Sigmoid colon (tissue), 7 donors: Measurements from ENCODE around the gene CEBPG. TPM values are rescaled to one million over a fixed set of nuclear protein-coding genes. Genes with fewer than 3 reads are reported as not detected.
A peak's percentile ranks its signal among the peaks of the same experiment; 100 is the strongest.

Experiments
- DNase-seq: peaks from one replicate; pipeline ENCODE4 v3.0.0-alpha.2; 2019
- H3K27ac ChIP-seq, 4 donors: fragments of 200-600 bp; sonication (generic); one replicate each; pipeline ENCODE4 v1.5.1; 2016 to 2019; ENCODE audit warnings: mild to moderate bottlenecking in 1 of 4
- H3K27me3 ChIP-seq, 3 donors: fragments of 200-600 bp; sonication (generic); one replicate each; pipeline ENCODE4 v1.5.1; 2019; ENCODE audit warnings: mild to moderate bottlenecking in 1 of 3
- H3K36me3 ChIP-seq, 4 donors: fragments of 200-600 bp; sonication (generic); one replicate each; pipeline ENCODE4 v1.5.1; 2016 to 2019
- H3K4me1 ChIP-seq, 4 donors: fragments of 200-600 bp; sonication (generic); one replicate each; pipeline ENCODE4 v1.5.1; 2017 to 2019
- H3K4me3 ChIP-seq, 4 donors: fragments of 200-600 bp; sonication (generic); one replicate each; pipeline ENCODE4 v1.5.1; 2017 to 2019; ENCODE audit warnings: mild to moderate bottlenecking in 2 of 4, moderate library complexity in 1 of 4
- H3K9me3 ChIP-seq, 4 donors: fragments of 200-600 bp in 3 of 4; sonication (generic) in 3 of 4; one replicate each; pipeline versions ENCODE4 v1.5.1 to v1.6.1; 2013 to 2019
- EP300 ChIP-seq, 4 donors: sonication (generic); formaldehyde crosslinking; IDR thresholded peaks; one replicate each; pipeline ENCODE4 v1.6.1; 2017; ENCODE audit warnings: antibody characterized with exemption in 4 of 4
- POLR2A ChIP-seq, 2 donors: fragments of 450-650 bp; IDR thresholded peaks; one replicate each; pipeline ENCODE4 v1.6.1; 2016; ENCODE audit warnings: antibody characterized with exemption in 2 of 2, mild to moderate bottlenecking in 2 of 2, moderate library complexity in 2 of 2
- POLR2AphosphoS5 ChIP-seq, 4 donors: sonication (generic); formaldehyde crosslinking; IDR thresholded peaks; one replicate each; pipeline ENCODE4 v1.6.1; 2017; ENCODE audit warnings: antibody characterized with exemption in 4 of 4
- WGBS, 2 donors: extraction: QIAGEN DNeasy Blood & Tissue Kit; methylation state at CpG; one replicate each; pipeline ENCODE4 v1.1.7; 2013; 5-methylcytosine and 5-hydroxymethylcytosine counted together
- intact Hi-C: fragments of 100-400 bp; cut with DNase I; formaldehyde crosslinking; loops from one replicate; pipeline ENCODE4 v1.15.1; 2023
- polyA plus RNA-seq, 3 donors: library from polyadenylated mRNA; stranded (reverse); fragments of 200-250 nt; gene quantifications; one replicate each; pipeline ENCODE4 v1.2.3, GENCODE V29; 2013
- total RNA-seq, 4 donors: library from RNA; depleted of rRNA; stranded (reverse); fragments of >200 nt; gene quantifications; one replicate each; pipeline ENCODE4 v1.1.0, GENCODE V29; 2016
- TF ChIP-seq, protein P1 (sequence below), 4 experiments: fragments of 450-650 bp in 3 of 4; fragments of 200-600 bp in 1 of 4; IDR thresholded peaks; one replicate each; pipeline ENCODE4 v1.5.1; 2016 to 2019; ENCODE audit warnings: antibody characterized with exemption in 4 of 4, mild to moderate bottlenecking in 3 of 4, moderate library complexity in 2 of 4
- donor health status: healthy with polysubstance abuse.
- donor health status: Bipolar disorder and iron deficiency.
- donor health status: healthy.

The CEBPG gene
- total and polyA plus RNA-seq, 7 donors = 18.6 to 84.6 (median 27.8) TPM

DNA sequence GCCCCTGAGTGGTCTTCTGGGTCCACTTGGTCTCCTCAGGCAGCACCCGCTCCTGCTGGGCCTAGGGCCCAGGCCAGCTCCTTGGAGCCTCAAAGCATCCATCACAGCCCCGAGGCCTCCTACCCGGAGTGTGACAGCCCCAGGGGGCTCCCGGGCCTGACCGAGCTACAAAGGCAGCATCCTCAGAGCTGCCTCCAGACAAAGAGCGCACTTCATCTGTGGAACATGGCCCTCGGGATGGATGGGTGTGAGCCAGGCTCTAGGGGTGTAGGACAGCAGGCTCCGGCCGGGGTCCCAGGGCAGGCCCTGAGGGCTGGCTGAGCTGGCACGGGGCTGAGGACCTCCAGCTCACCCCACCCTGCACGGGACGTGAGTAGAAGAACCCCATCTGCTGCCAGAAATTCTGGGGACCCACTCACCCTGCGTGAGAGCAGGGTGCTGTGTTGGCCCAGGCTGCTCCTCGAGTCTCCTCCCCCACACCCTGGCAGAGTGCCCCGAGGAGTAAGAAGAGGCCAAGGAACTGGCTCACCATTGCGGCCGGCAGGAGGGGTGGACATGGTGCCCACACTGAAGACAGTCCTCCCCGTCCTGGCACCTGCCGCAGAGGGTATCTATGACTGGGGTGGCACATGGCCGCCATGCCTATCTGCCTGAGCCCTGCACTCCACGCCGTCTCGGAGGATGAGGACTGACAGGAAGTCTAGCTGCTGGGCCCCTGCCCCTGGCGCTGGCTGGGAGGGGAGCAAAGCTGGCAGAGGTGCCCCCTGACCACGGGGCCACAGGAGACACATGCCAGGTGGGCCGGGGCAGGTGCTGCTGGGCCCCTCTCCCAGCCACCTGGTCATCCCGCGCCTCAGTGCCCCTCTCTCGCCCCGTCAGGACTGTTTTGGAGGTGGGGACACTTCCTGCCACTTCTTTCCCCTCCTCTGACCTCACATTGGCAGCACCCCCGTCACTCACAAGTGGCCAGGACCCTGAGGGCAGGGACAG, 22.3 kb downstream of the CEBPG start:
- Histone ChIP-seq H3K36me3 (no peaks in the 10 kb centered on the region), H3K4me3 (no peak overlapping the region), H3K4me1 (peaks cover 0 to 64% (median 60%) of the 10 kb centered on the region in 4 donors), H3K27me3 (no peaks in the 10 kb centered on the region), H3K27ac (no peak overlapping the region), H3K9me3 (no peaks in the 10 kb centered on the region)
- intact Hi-C loops = no loop called here
- no peak for TF ChIP-seq POLR2A (IDR thresholded peaks at IDR 0.05)
- TF ChIP-seq, protein P1, sequence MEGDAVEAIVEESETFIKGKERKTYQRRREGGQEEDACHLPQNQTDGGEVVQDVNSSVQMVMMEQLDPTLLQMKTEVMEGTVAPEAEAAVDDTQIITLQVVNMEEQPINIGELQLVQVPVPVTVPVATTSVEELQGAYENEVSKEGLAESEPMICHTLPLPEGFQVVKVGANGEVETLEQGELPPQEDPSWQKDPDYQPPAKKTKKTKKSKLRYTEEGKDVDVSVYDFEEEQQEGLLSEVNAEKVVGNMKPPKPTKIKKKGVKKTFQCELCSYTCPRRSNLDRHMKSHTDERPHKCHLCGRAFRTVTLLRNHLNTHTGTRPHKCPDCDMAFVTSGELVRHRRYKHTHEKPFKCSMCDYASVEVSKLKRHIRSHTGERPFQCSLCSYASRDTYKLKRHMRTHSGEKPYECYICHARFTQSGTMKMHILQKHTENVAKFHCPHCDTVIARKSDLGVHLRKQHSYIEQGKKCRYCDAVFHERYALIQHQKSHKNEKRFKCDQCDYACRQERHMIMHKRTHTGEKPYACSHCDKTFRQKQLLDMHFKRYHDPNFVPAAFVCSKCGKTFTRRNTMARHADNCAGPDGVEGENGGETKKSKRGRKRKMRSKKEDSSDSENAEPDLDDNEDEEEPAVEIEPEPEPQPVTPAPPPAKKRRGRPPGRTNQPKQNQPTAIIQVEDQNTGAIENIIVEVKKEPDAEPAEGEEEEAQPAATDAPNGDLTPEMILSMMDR (IDR thresholded peaks at IDR 0.05) = no peak
- no peak for TF ChIP-seq EP300 (IDR thresholded peaks at IDR 0.05)
- no peak for TF ChIP-seq POLR2AphosphoS5 (IDR thresholded peaks at IDR 0.05)
- WGBS, 2 donors = 86 to 90% methylated on average over 31 of the region's 31 CpGs
- peak; percentile 80 for DNase-seq

DNA sequence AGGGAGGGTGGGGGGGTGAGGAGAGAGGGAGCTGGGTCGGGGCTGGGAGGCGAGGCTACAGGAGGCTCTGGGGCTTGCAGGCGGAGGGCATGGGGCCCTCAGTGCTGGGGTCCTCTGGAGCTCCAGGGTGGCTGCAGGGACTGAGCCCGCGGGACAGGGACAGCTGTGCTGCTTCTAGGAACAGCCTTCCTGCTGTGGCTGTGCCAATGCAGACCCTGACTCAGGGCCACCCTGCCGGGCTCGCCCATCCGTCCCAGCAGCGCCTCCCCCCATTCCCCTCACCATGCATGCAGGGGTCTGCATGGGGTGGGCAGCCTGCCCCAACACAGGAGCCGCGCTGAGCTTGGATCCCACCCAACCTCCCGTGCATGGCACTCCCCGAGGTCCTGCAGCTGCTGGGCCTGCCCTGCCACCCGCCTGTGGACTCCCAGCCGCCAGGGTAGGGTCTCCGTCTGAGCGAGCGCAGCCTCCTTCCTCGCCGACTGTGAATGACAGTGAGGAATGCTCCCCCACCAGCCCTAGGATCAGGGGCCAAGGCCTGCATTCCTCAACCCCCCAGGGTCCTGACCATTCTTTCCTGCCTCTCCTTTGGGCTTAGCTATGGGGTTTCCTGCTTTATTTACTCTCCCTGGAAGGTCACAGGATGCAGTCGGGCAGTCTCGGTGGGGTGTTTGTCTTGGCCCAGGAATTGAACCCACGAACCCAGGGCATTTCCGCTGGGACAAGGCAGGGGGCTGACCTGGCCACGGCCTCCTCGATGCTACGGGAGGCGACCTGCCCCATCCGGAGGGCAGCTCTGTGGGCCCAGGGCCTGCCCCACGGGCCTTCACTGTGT, 23.4 kb downstream of the CEBPG start:
- H3K27ac ChIP-seq = no peak overlapping the region
- H3K9me3 ChIP-seq = no peaks in the 10 kb centered on the region
- peaks cover 0 to 53% (median 49%) of the 10 kb centered on the region in 4 donors for H3K4me1 ChIP-seq
- peaks cover 0 to 6% (median 0%) of the 10 kb centered on the region in 4 donors for H3K36me3 ChIP-seq
- H3K4me3 ChIP-seq = no peak overlapping the region
- TF ChIP-seq, protein P1 (IDR thresholded peaks at IDR 0.05) = no peak
- no peak for TF ChIP-seq POLR2AphosphoS5 (IDR thresholded peaks at IDR 0.05)
- intact Hi-C loops = no loop called here
- peak; percentile 64 for DNase-seq
- no peaks in the 10 kb centered on the region for H3K27me3 ChIP-seq
- 85 to 87% methylated on average over 30 of the region's 30 CpGs for WGBS, 2 donors

DNA sequence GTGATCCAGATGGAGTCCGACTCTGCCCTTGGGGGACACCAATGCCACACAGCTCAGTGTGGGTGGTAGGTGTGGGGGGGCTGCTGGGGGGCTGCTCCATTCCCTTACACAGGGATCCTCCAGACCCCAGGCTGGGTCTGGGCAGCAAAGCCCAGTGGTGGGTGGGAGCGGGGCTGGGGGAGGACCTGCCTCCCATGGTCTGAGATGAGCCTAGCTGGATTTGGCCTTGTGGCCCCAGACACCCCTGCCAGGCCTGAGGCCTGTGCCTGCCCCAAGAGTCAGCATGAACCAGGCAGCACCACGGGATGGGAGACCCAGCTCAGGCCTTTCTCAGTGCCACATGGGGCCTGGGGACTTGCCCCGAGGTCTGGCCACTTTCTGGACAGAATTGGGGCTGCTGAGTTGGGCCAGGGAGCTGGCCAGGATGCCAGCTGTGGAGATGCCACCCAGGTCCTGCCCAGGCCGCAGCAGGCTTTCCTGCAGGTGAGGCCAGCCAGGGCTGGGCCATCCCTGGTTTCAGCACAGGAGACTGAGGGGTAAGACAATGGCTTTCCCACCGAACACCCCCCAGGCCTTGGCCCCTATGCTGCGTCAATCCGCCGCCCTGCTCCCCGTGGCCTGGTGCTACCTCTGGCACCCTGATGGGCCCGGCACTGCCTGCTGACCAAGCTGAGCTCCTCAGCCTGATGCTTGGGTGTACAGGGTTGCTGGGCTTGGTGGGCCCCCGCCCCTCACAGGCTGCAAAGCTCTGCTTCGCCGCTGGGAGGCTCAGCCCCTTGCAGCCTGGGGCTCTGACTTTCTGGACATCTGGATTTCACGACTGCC, 24.2 kb downstream of the CEBPG start:
- TF ChIP-seq EP300 (IDR thresholded peaks at IDR 0.05) (no peak), POLR2AphosphoS5 (IDR thresholded peaks at IDR 0.05) (no peak), POLR2A (IDR thresholded peaks at IDR 0.05) (no peak)
- TF ChIP-seq, protein P1 (IDR thresholded peaks at IDR 0.05) = no peak
- H3K27ac ChIP-seq = no peak overlapping the region
- peaks cover 0 to 6% (median 0%) of the 10 kb centered on the region in 4 donors for H3K36me3 ChIP-seq
- H3K9me3 ChIP-seq = no peaks in the 10 kb centered on the region
- H3K4me3 ChIP-seq = no peak overlapping the region
- H3K4me1 ChIP-seq = peaks cover 0 to 45% (median 41%) of the 10 kb centered on the region in 4 donors
- DNase-seq = peak; percentile 60
- intact Hi-C loops = no loop called here
- WGBS, 2 donors = 82 to 84% methylated on average over 15 of the region's 15 CpGs
- no peaks in the 10 kb centered on the region for H3K27me3 ChIP-seq

DNA sequence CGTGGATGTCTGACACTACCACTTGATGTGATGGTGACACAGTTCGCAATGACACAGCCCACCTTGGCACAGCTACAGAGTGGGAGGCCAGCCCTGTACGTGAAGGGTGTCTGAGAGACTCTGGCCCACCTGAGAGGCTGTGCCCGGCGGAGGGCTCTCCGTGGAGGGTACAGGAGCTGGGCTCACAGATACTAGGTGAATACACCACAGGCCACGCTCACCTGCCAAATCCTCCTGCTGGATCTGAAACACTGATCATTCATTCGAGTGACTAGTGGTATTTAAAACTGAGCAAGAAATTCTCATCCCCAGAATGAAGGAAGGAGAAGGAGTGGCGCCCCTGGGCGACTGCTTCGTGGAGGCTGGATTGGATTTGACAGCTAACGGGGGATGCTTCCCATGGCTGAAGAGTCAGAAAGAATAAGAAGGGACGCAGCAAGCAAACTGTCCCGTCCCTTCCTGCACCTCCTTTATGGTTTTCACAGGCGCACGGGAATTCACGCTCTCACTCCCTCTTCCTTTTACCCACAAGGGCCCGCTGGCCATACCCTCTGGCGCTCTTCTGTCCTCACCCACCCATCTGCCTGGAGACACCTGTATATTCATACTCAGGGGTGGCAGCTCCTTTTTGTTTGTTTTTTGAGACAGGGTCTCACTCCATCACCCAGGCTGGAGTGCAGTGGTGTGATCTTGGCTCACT, 25.0 kb downstream of the CEBPG start:
- peaks cover 0 to 6% (median 0%) of the 10 kb centered on the region in 4 donors for H3K36me3 ChIP-seq
- intact Hi-C loops = no loop called here

More for the DNA sequence above, 25.0 kb downstream of the CEBPG start:
- Histone ChIP-seq H3K4me1 (peaks cover 0 to 37% (median 36%) of the 10 kb centered on the region in 4 donors), H3K27me3 (no peaks in the 10 kb centered on the region), H3K4me3 (no peak overlapping the region), H3K27ac (no peak overlapping the region), H3K9me3 (no peaks in the 10 kb centered on the region)
- DNase-seq = peak; percentile 37
- 90 to 94% methylated on average over 19 of the region's 19 CpGs for WGBS, 2 donors
- no peak for TF ChIP-seq EP300 (IDR thresholded peaks at IDR 0.05)
- no peak for TF ChIP-seq POLR2A (IDR thresholded peaks at IDR 0.05)
- TF ChIP-seq, protein P1 (IDR thresholded peaks at IDR 0.05) = no peak
- TF ChIP-seq POLR2AphosphoS5 (IDR thresholded peaks at IDR 0.05) = no peak
